K562 (cell line): Measurements from ENCODE around the gene HEXD. TPM values are rescaled to one million over a fixed set of nuclear protein-coding genes. Genes with fewer than 3 reads are reported as not detected.

ENCODE experiments used
- ATF3 ChIP-seq, 2 experiments: fragments of 450-650 bp in 1 of 2; sonication (generic) in 1 of 2; formaldehyde crosslinking in 1 of 2; IDR thresholded peaks in 1 of 2; conservative IDR thresholded peaks in 1 of 2; 2 replicates each; pipeline versions ENCODE4 v1.6.1 to v1.8.1; 2016 to 2023; ENCODE audit warnings: mild to moderate bottlenecking in 2 of 2, moderate library complexity in 2 of 2, inconsistent platforms in 1 of 2, missing genetic modification reagents in 1 of 2
- CAMTA2 ChIP-seq: fragments of 250-450 bp; sonication (Bioruptor Pico); conservative IDR thresholded peaks from 2 replicates; pipeline ENCODE4 v1.5.1; 2022
- CREB1 ChIP-seq, 2 experiments: sonication (generic) in 1 of 2; formaldehyde crosslinking in 1 of 2; IDR thresholded peaks; 2 replicates each; pipeline versions ENCODE4 v1.6.1 to v1.8.0; 2012 to 2022; ENCODE audit warnings: inconsistent platforms in 1 of 2, mild to moderate bottlenecking in 1 of 2, missing genetic modification reagents in 1 of 2, moderate library complexity in 1 of 2
- DEAF1 ChIP-seq: fragments of 450-650 bp; formaldehyde crosslinking; IDR thresholded peaks from 2 replicates; pipeline ENCODE4 v1.4.0; 2020; ENCODE audit warnings: mild to moderate bottlenecking, moderate library complexity
- ELK1 ChIP-seq: sonication (generic); formaldehyde crosslinking; IDR thresholded peaks from 2 replicates; pipeline ENCODE4 v1.8.1; 2022; ENCODE audit warnings: missing genetic modification reagents
- FOXO4 ChIP-seq: fragments of 450-650 bp; formaldehyde crosslinking; IDR thresholded peaks from 2 replicates; pipeline ENCODE4 v1.4.0; 2020; ENCODE audit warnings: mild to moderate bottlenecking, moderate library complexity
- HDAC6 ChIP-seq: IDR thresholded peaks from 2 replicates; pipeline ENCODE4 v1.6.1; 2012; ENCODE audit warnings: low read depth, mild to moderate bottlenecking, control low read depth, inconsistent platforms, low read length, moderate library complexity
- MEF2A ChIP-seq: IDR thresholded peaks from 2 replicates; pipeline ENCODE4 v1.6.1; 2011; ENCODE audit warnings: low read depth, mild to moderate bottlenecking, low read length, moderate library complexity; ENCODE audit not compliant: control insufficient read depth
- PCBP1 ChIP-seq: fragments of 200-400 bp; formaldehyde crosslinking; IDR thresholded peaks from 2 replicates; pipeline ENCODE4 v1.6.1; 2018; ENCODE audit warnings: mild to moderate bottlenecking, low read depth, low read length; ENCODE audit not compliant: poor library complexity, severe bottlenecking
- RBFOX2 ChIP-seq: fragments of 200-400 bp; formaldehyde crosslinking; IDR thresholded peaks from 2 replicates; pipeline ENCODE4 v1.6.1; 2017; ENCODE audit warnings: low read depth, mild to moderate bottlenecking, low read length, moderate library complexity
- SIN3B ChIP-seq: fragments of 450-650 bp; IDR thresholded peaks from 2 replicates; pipeline ENCODE4 v1.6.1; 2017; ENCODE audit warnings: low read depth, mild to moderate bottlenecking, moderate library complexity
- SMC3 ChIP-seq: conservative IDR thresholded peaks from 2 replicates; pipeline ENCODE4 v1.6.1; 2011; ENCODE audit warnings: low read depth, low read length, improper control_type of control experiment; ENCODE audit not compliant: insufficient read depth
- TBP ChIP-seq: optimal IDR thresholded peaks from 2 replicates; pipeline ENCODE3; 2011; ENCODE audit warnings: low read depth, low read length, improper control_type of control experiment
- ZBTB17 ChIP-seq: fragments of 450-650 bp; formaldehyde crosslinking; IDR thresholded peaks from 2 replicates; pipeline ENCODE4 v1.4.0; 2020; ENCODE audit warnings: mild to moderate bottlenecking
- ZNF589 ChIP-seq: fragments of 200-800 bp; sonication (Bioruptor generic); IDR thresholded peaks from 2 replicates; pipeline ENCODE4 v1.6.1; 2016; ENCODE audit warnings: low read depth, missing genetic modification characterization, missing compliant biosample characterization
- ZNF639 ChIP-seq, 2 experiments: fragments of 200-800 bp in 1 of 2; sonication (Bioruptor generic) in 1 of 2; sonication (generic) in 1 of 2; formaldehyde crosslinking in 1 of 2; IDR thresholded peaks in 1 of 2; conservative IDR thresholded peaks in 1 of 2; 2 replicates each; pipeline versions ENCODE4 v1.5.0 to v1.6.1; 2016 to 2020; ENCODE audit warnings: missing compliant biosample characterization in 1 of 2, missing genetic modification characterization in 1 of 2, missing genetic modification reagents in 1 of 2
- polyA plus RNA-seq, 8 experiments: library from polyadenylated mRNA; depleted of rRNA in 4 of 8; stranded (reverse) in 5 of 8; unstranded in 3 of 8; fragments of >200 nt; fragmentation: Nextera tagmentation in 2 of 8; fragmentation: Illumina TruSeq in 1 of 8; extraction: Ambion mirVana in 2 of 8; extraction: Trizol in 1 of 8; gene quantifications; 2 replicates each; pipeline versions ENCODE4 v1.2.1 to v1.2.3, GENCODE V29; 2011 to 2014; ENCODE audit warnings: inconsistent platforms in 1 of 8, missing spikeins in 1 of 8
- total RNA-seq, 7 experiments: library from RNA; depleted of rRNA in 6 of 7; stranded (reverse); fragments of >200 nt in 6 of 7; fragmentation: Illumina TruSeq in 2 of 7; extraction: Trizol in 2 of 7; gene quantifications; 2 replicates each; pipeline versions ENCODE4 v1.2.1 to v1.2.3, GENCODE V29; 2011 to 2021; ENCODE audit warnings: low replicate concordance in 1 of 7
- TF ChIP-seq, protein P1 (sequence below): fragments of 450-650 bp; IDR thresholded peaks from 2 replicates; pipeline ENCODE4 v1.6.1; 2014; ENCODE audit warnings: low read depth, mild to moderate bottlenecking, moderate library complexity, borderline replicate concordance

HEXD gene
- total and polyA plus RNA-seq, 9 of the 15 experiments (the other 6 are each of a cell fraction or from before 2014, with no cell fraction given), result 1.0 to 25.3 (median 10.0) TPM

DNA sequence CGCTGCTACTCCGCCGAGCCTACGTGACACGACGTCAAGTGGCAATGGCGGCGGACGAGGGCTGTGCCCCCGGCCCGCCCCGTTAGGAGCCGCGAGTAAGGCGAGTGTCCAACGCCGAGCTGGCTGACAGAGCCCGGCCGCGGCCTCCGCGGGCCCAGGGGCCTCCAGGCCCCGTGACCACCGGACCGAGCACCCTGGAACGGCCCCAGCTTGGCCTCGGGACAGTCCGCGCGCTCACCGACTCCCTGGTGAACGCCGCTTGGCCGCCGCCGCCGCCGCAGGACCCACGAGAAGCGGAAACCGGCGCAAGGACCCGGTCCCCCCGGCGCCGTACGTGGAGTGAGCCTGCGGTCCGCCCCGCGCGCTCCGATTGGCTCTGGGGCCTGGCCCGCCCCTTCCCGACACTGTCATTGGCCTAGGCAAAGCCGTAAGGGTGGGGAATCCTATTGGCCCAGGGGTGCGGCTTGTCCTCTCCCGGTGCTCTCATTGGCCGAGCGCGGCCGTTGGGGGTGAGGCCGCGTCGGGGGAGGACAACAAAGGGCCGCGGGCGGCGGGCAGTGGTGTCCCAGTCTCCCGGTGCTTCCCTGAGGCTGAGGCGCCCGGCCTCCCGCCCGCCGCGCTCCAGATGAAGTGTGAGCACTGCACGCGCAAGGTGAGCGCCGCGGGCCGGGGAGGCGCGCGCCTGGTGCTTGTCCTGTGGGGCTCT lies 40.2 kb downstream of the HEXD start, which contains the start of gene NARF (continued):
- TF ChIP-seq SMC3 (0 out of 2 replicates have a peak, but pooled peaks have one; percentile 4), HDAC6 (no peak), ZNF589 (CRISPR knock-in tag) (peak; percentile 84), ZNF639 (CRISPR knock-in tag; conservative IDR thresholded peaks at IDR 0.05 in 1 of 2, IDR thresholded peaks at IDR 0.05 in 1 of 2) (peak in 1 of 2 experiments; percentile 99; a peak in 2 of 4 replicates), RBFOX2 (peak; percentile 99), DEAF1 (CRISPR knock-in tag) (no peak), ELK1 (CRISPR knock-in tag) (no peak), CREB1 (IDR thresholded peaks at IDR 0.05) (peak; percentile 61), CREB1 (CRISPR knock-in tag; IDR thresholded peaks at IDR 0.05) (peak; percentile 85), PCBP1 (peak; percentile 40), ZBTB17 (CRISPR knock-in tag) (peak; percentile 88; the same call in 1 of the 2 replicates), ATF3 (IDR thresholded peaks at IDR 0.05) (no peak), ATF3 (CRISPR knock-in tag; conservative IDR thresholded peaks at IDR 0.05) (peak; percentile 21; the same call in 1 of the 2 replicates), TBP (peak; percentile 94), CAMTA2 (CRISPR knock-in tag) (peak; percentile 82; the same call in 1 of the 2 replicates), MEF2A (no peak), FOXO4 (no peak), SIN3B (peak; percentile 89)
- TF ChIP-seq, protein P1, sequence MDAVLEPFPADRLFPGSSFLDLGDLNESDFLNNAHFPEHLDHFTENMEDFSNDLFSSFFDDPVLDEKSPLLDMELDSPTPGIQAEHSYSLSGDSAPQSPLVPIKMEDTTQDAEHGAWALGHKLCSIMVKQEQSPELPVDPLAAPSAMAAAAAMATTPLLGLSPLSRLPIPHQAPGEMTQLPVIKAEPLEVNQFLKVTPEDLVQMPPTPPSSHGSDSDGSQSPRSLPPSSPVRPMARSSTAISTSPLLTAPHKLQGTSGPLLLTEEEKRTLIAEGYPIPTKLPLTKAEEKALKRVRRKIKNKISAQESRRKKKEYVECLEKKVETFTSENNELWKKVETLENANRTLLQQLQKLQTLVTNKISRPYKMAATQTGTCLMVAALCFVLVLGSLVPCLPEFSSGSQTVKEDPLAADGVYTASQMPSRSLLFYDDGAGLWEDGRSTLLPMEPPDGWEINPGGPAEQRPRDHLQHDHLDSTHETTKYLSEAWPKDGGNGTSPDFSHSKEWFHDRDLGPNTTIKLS, result peak; percentile 96
